ENCODE data around the gene LRRTM3.

LRRTM3 gene

DNA sequence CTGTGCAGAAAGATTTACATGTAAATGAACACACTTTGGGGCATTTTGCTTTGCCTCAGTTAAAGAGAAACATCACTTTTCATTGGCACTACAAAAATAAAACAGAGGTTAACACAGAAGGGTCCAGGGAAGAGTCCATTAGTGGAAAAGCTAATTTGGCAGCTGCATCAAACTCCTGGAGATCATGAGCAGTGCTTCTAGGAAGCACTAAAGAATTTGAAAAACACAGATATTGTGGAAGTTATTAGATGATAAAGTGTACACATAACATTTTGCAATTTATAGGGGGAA is 161.2 kb downstream of the LRRTM3 start:
- POLR2A ChIA-PET = no interaction called here
- TF ChIP-seq, protein P1, sequence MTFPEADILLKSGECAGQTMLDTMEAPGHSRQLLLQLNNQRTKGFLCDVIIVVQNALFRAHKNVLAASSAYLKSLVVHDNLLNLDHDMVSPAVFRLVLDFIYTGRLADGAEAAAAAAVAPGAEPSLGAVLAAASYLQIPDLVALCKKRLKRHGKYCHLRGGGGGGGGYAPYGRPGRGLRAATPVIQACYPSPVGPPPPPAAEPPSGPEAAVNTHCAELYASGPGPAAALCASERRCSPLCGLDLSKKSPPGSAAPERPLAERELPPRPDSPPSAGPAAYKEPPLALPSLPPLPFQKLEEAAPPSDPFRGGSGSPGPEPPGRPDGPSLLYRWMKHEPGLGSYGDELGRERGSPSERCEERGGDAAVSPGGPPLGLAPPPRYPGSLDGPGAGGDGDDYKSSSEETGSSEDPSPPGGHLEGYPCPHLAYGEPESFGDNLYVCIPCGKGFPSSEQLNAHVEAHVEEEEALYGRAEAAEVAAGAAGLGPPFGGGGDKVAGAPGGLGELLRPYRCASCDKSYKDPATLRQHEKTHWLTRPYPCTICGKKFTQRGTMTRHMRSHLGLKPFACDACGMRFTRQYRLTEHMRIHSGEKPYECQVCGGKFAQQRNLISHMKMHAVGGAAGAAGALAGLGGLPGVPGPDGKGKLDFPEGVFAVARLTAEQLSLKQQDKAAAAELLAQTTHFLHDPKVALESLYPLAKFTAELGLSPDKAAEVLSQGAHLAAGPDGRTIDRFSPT (tag by site-specific recombination; IDR thresholded peaks at IDR 0.05) = no peak

DNA sequence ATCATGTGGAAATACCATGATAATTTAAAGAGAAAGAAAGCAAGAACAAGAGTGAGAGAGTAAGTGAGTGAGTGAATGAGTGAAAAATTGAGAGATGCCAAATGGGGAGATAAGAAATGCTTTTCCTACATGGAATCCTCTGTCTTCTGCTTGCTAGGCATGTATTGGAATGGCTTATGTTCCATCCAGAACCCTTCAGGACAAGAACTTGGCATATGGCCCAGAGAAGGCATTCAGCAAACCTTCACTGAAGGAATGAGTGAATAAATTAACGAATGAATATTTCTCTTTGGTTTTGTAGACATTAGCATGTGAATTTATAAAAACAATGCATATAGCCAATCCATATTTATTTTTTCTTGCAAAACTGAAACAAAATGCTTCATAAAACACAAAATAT is 162.2 kb downstream of the LRRTM3 start:
- no peaks in the 10 kb centered on the region for H3K9me3 ChIP-seq (ENCODE audit: control insufficient read depth, insufficient read depth, low read depth, low read length)
- CTCF ChIA-PET = no interaction called here
- no peak overlapping the region for H3K27ac ChIP-seq (ENCODE audit: extremely low read depth, low read depth, low read length)
- H3K4me1 ChIP-seq (ENCODE audit: control insufficient read depth, insufficient read depth, low read length) = peaks cover 17% of the 10 kb centered on the region
- POLR2A ChIA-PET = no interaction called here
- TF ChIP-seq KLF8 (tag by site-specific recombination; IDR thresholded peaks at IDR 0.05) (no peak), ZNF48 (tag by site-specific recombination; IDR thresholded peaks at IDR 0.05) (no peak), ZNF501 (tag by site-specific recombination; IDR thresholded peaks at IDR 0.05) (no peak), ZFP37 (tag by site-specific recombination; IDR thresholded peaks at IDR 0.05) (no peak), ZNF792 (tag by site-specific recombination; IDR thresholded peaks at IDR 0.05) (no peak), ZFHX2 (tag by site-specific recombination; conservative IDR thresholded peaks at IDR 0.05) (no peak), ZNF221 (tag by site-specific recombination; IDR thresholded peaks at IDR 0.05; ENCODE audit: borderline replicate concordance) (no peak), SP3 (tag by site-specific recombination; IDR thresholded peaks at IDR 0.05) (no peak), ZEB2 (tag by site-specific recombination; IDR thresholded peaks at IDR 0.05) (no peak), ZNF248 (tag by site-specific recombination; IDR thresholded peaks at IDR 0.05) (no peak), BCL11B (tag by site-specific recombination; IDR thresholded peaks at IDR 0.05; ENCODE audit: low read depth) (no peak), ZNF624 (tag by site-specific recombination; IDR thresholded peaks at IDR 0.05) (no peak)
- TF ChIP-seq, protein P2, sequence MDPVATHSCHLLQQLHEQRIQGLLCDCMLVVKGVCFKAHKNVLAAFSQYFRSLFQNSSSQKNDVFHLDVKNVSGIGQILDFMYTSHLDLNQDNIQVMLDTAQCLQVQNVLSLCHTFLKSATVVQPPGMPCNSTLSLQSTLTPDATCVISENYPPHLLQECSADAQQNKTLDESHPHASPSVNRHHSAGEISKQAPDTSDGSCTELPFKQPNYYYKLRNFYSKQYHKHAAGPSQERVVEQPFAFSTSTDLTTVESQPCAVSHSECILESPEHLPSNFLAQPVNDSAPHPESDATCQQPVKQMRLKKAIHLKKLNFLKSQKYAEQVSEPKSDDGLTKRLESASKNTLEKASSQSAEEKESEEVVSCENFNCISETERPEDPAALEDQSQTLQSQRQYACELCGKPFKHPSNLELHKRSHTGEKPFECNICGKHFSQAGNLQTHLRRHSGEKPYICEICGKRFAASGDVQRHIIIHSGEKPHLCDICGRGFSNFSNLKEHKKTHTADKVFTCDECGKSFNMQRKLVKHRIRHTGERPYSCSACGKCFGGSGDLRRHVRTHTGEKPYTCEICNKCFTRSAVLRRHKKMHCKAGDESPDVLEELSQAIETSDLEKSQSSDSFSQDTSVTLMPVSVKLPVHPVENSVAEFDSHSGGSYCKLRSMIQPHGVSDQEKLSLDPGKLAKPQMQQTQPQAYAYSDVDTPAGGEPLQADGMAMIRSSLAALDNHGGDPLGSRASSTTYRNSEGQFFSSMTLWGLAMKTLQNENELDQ (tag by site-specific recombination; IDR thresholded peaks at IDR 0.05; ENCODE audit: low read depth) = no peak
- TF ChIP-seq, protein P3, sequence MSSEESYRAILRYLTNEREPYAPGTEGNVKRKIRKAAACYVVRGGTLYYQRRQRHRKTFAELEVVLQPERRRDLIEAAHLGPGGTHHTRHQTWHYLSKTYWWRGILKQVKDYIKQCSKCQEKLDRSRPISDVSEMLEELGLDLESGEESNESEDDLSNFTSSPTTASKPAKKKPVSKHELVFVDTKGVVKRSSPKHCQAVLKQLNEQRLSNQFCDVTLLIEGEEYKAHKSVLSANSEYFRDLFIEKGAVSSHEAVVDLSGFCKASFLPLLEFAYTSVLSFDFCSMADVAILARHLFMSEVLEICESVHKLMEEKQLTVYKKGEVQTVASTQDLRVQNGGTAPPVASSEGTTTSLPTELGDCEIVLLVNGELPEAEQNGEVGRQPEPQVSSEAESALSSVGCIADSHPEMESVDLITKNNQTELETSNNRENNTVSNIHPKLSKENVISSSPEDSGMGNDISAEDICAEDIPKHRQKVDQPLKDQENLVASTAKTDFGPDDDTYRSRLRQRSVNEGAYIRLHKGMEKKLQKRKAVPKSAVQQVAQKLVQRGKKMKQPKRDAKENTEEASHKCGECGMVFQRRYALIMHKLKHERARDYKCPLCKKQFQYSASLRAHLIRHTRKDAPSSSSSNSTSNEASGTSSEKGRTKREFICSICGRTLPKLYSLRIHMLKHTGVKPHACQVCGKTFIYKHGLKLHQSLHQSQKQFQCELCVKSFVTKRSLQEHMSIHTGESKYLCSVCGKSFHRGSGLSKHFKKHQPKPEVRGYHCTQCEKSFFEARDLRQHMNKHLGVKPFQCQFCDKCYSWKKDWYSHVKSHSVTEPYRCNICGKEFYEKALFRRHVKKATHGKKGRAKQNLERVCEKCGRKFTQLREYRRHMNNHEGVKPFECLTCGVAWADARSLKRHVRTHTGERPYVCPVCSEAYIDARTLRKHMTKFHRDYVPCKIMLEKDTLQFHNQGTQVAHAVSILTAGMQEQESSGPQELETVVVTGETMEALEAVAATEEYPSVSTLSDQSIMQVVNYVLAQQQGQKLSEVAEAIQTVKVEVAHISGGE (tag by site-specific recombination; conservative IDR thresholded peaks at IDR 0.05; ENCODE audit: low read depth) = no peak
- TF ChIP-seq, protein P4, sequence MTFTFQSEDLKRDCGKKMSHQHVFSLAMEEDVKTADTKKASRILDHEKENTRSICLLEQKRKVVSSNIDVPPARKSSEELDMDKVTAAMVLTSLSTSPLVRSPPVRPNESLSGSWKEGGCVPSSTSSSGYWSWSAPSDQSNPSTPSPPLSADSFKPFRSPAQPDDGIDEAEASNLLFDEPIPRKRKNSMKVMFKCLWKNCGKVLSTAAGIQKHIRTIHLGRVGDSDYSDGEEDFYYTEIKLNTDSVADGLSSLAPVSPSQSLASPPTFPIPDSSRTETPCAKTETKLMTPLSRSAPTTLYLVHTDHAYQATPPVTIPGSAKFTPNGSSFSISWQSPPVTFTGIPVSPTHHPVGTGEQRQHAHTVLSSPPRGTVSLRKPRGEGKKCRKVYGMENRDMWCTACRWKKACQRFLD (tag by site-specific recombination; IDR thresholded peaks at IDR 0.05) = no peak
- TF ChIP-seq, protein P5, sequence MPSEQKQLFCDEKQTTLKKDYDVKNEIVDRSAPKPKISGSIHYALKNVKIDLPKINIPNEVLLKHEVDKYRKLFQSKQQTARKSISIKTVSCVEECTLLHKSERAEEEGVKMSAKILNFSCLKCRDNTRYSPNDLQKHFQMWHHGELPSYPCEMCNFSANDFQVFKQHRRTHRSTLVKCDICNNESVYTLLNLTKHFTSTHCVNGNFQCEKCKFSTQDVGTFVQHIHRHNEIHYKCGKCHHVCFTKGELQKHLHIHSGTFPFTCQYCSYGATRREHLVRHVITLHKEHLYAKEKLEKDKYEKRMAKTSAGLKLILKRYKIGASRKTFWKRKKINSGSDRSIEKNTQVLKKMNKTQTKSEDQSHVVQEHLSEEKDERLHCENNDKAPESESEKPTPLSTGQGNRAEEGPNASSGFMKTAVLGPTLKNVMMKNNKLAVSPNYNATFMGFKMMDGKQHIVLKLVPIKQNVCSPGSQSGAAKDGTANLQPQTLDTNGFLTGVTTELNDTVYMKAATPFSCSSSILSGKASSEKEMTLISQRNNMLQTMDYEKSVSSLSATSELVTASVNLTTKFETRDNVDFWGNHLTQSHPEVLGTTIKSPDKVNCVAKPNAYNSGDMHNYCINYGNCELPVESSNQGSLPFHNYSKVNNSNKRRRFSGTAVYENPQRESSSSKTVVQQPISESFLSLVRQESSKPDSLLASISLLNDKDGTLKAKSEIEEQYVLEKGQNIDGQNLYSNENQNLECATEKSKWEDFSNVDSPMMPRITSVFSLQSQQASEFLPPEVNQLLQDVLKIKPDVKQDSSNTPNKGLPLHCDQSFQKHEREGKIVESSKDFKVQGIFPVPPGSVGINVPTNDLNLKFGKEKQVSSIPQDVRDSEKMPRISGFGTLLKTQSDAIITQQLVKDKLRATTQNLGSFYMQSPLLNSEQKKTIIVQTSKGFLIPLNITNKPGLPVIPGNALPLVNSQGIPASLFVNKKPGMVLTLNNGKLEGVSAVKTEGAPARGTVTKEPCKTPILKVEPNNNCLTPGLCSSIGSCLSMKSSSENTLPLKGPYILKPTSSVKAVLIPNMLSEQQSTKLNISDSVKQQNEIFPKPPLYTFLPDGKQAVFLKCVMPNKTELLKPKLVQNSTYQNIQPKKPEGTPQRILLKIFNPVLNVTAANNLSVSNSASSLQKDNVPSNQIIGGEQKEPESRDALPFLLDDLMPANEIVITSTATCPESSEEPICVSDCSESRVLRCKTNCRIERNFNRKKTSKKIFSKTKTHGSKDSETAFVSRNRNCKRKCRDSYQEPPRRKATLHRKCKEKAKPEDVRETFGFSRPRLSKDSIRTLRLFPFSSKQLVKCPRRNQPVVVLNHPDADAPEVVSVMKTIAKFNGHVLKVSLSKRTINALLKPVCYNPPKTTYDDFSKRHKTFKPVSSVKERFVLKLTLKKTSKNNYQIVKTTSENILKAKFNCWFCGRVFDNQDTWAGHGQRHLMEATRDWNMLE (tag by site-specific recombination; conservative IDR thresholded peaks at IDR 0.05; ENCODE audit: low read depth) = no peak
- TF ChIP-seq, protein P6, sequence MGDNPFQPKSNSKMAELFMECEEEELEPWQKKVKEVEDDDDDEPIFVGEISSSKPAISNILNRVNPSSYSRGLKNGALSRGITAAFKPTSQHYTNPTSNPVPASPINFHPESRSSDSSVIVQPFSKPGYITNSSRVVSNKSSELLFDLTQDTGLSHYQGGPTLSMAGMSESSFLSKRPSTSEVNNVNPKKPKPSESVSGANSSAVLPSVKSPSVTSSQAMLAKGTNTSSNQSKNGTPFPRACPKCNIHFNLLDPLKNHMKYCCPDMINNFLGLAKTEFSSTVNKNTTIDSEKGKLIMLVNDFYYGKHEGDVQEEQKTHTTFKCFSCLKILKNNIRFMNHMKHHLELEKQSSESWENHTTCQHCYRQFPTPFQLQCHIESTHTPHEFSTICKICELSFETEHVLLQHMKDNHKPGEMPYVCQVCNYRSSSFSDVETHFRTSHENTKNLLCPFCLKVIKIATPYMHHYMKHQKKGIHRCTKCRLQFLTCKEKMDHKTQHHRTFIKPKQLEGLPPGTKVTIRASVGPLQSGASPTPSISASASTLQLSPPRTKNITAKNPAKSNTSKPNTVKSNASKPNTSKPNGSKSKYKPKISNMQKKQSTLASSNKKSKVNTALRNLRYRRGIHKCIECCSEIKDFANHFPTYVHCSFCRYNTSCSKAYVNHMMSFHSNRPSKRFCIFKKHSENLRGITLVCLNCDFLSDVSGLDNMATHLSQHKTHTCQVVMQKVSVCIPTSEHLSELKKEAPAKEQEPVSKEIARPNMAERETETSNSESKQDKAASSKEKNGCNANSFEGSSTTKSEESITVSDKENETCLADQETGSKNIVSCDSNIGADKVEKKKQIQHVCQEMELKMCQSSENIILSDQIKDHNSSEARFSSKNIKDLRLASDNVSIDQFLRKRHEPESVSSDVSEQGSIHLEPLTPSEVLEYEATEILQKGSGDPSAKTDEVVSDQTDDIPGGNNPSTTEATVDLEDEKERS (tag by site-specific recombination; IDR thresholded peaks at IDR 0.05) = no peak
- no peaks in the 10 kb centered on the region for H3K36me3 ChIP-seq (ENCODE audit: control insufficient read depth in 2 of 2, insufficient read depth in 1 of 2, low read length in 2 of 2)
- no peak overlapping the region for H3K4me3 ChIP-seq (ENCODE audit: low read depth, low read length)

More for the DNA sequence above, 161.2 kb downstream of the LRRTM3 start:
- H3K4me3 ChIP-seq (ENCODE audit: low read depth, low read length) = no peak overlapping the region
- H3K27ac ChIP-seq (ENCODE audit: extremely low read depth, low read depth, low read length) = no peak overlapping the region
- H3K36me3 ChIP-seq (ENCODE audit: control insufficient read depth in 2 of 2, insufficient read depth in 1 of 2, low read length in 2 of 2) = no peaks in the 10 kb centered on the region
- H3K9me3 ChIP-seq (ENCODE audit: control insufficient read depth, insufficient read depth, low read depth, low read length) = no peaks in the 10 kb centered on the region
- peaks cover 17% of the 10 kb centered on the region for H3K4me1 ChIP-seq (ENCODE audit: control insufficient read depth, insufficient read depth, low read length)
- CTCF ChIA-PET = no interaction called here

Measured in HEK293 (cell line).